Fibroblast of lung (primary cell): ENCODE measurements around the gene TJP1. TPM values are rescaled to one million over a fixed set of nuclear protein-coding genes. Genes with fewer than 3 reads are reported as not detected.

Experiments used
- DNase-seq, 2 donors: peaks; one replicate each; pipeline versions ENCODE4 v3.0.0 to v3.0.0-alpha.2; 2010; ENCODE audit warnings: low read depth in 2 of 2
- H2AFZ ChIP-seq: 2 replicates; pipeline ENCODE4 v1.5.1; 2012; ENCODE audit warnings: low read length, control low read depth, inconsistent platforms
- H3K27ac ChIP-seq: 2 replicates; pipeline ENCODE4 v1.5.1; 2011; ENCODE audit warnings: low read length, control low read depth; ENCODE audit not compliant: insufficient read depth
- H3K27me3 ChIP-seq: 2 replicates; pipeline ENCODE4 v1.5.1; 2011; ENCODE audit warnings: mild to moderate bottlenecking, low read length; ENCODE audit not compliant: control insufficient read depth, insufficient read depth
- H3K36me3 ChIP-seq: 2 replicates; pipeline ENCODE4 v1.5.1; 2011; ENCODE audit warnings: low read length; ENCODE audit not compliant: control insufficient read depth, insufficient read depth
- H3K4me1 ChIP-seq: 2 replicates; pipeline ENCODE4 v1.5.1; 2011; ENCODE audit warnings: low read length; ENCODE audit not compliant: control insufficient read depth, insufficient read depth; ENCODE audit errors: extremely low read depth
- H3K4me2 ChIP-seq: 2 replicates; pipeline ENCODE4 v1.5.1; 2011; ENCODE audit warnings: low read length, control low read depth; ENCODE audit not compliant: insufficient read depth; ENCODE audit errors: extremely low read depth
- H3K4me3 ChIP-seq, 4 experiments: fragments of 200-600 bp in 1 of 4; sonication (generic) in 1 of 4; replicated peaks in 1 of 4; 2 replicates each; pipeline ENCODE4 v1.5.1; 2011 to 2016; ENCODE audit warnings: low read length in 4 of 4, low read depth in 3 of 4, mild to moderate bottlenecking in 3 of 4, control low read depth in 2 of 4, inconsistent platforms in 1 of 4, mixed read lengths in 1 of 4; ENCODE audit not compliant: insufficient read depth in 1 of 4; ENCODE audit errors: control extremely low read depth in 1 of 4
- H3K79me2 ChIP-seq: 2 replicates; pipeline ENCODE4 v1.5.1; 2012; ENCODE audit warnings: mild to moderate bottlenecking, low read length, inconsistent platforms; ENCODE audit not compliant: control insufficient read depth, insufficient read depth
- H3K9ac ChIP-seq: 2 replicates; pipeline ENCODE4 v1.5.1; 2011; ENCODE audit warnings: mild to moderate bottlenecking, low read length, control low read depth; ENCODE audit not compliant: insufficient read depth
- H3K9me3 ChIP-seq: 2 replicates; pipeline ENCODE4 v1.5.1; 2012; ENCODE audit warnings: low read depth, low read length; ENCODE audit not compliant: control insufficient read depth, insufficient read depth
- H4K20me1 ChIP-seq: 2 replicates; pipeline ENCODE4 v1.5.1; 2011; ENCODE audit warnings: low read length; ENCODE audit not compliant: control insufficient read depth, insufficient read depth; ENCODE audit errors: extremely low read depth
- EZH2 ChIP-seq: IDR thresholded peaks from 2 replicates; pipeline ENCODE4 v1.5.1; 2012; ENCODE audit warnings: low read length, control low read depth, mild to moderate bottlenecking; ENCODE audit errors: missing control alignments
- polyA plus RNA-seq, 2 donors: library from polyadenylated mRNA; depleted of rRNA in 1 of 2; stranded (reverse) in 1 of 2; unstranded in 1 of 2; fragments of >200 nt; gene quantifications; 2 replicates each; pipeline ENCODE4 v1.2.1, GENCODE V29; 2011 to 2012; ENCODE audit warnings: missing spikeins in 1 of 2
- total RNA-seq: library from RNA; depleted of rRNA; stranded (reverse); fragments of >200 nt; gene quantifications from 2 replicates; pipeline ENCODE4 v1.2.1, GENCODE V29; 2014
- TF ChIP-seq, protein P1 (sequence below), 2 donors: IDR thresholded peaks in 1 of 2; conservative IDR thresholded peaks in 1 of 2; 1 replicate in 1 of 2; 2 replicates in 1 of 2; pipeline ENCODE4 v1.5.1; 2011 to 2012; ENCODE audit warnings: low read length in 2 of 2, control low read depth in 1 of 2, inconsistent platforms in 1 of 2, low read depth in 1 of 2, mild to moderate bottlenecking in 1 of 2

Gene TJP1
- total and polyA plus RNA-seq, 2 donors (not counting 1 experiment from before 2014, with no cell fraction given), result 53.7 to 110 TPM

GRCh38 chr15:29685156-29686078 lies 136.9 kb downstream of the TJP1 start:
- H3K9ac ChIP-seq, result no peak overlapping the region
- no peak overlapping the region for H3K4me3 ChIP-seq
- peak; percentile 55 to 76 for DNase-seq

DNA sequence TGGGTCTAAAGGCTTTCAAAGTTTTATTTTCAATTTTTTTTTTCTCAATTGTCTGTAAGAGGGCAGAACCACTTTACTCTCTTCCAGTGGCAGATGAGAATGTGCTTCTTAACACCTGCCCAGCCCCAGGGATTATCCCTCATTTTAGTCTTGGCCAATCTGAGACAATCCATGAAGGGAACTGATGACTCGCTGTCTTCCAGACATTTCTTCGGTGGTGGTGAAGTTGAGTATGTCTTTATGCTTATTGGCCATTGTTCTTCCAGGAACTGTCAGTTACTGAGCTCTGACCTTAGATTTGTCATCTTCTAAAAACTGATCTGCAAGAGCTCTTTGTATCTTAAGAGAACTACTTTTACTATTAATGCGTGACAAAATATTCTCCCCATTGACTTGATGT lies 139.5 kb downstream of the TJP1 start:
- no peaks in the 10 kb centered on the region for H3K36me3 ChIP-seq
- no peaks in the 10 kb centered on the region for H4K20me1 ChIP-seq
- H3K27me3 ChIP-seq, result no peaks in the 10 kb centered on the region
- peak in 1 of 2 donors; percentile 58 for DNase-seq
- peaks cover 2% of the 10 kb centered on the region for H3K4me1 ChIP-seq
- H3K79me2 ChIP-seq, result no peaks in the 10 kb centered on the region
- H3K4me3 ChIP-seq, result no peak overlapping the region
- no peak overlapping the region for H3K27ac ChIP-seq
- TF ChIP-seq EZH2, result no peak
- TF ChIP-seq, protein P1, sequence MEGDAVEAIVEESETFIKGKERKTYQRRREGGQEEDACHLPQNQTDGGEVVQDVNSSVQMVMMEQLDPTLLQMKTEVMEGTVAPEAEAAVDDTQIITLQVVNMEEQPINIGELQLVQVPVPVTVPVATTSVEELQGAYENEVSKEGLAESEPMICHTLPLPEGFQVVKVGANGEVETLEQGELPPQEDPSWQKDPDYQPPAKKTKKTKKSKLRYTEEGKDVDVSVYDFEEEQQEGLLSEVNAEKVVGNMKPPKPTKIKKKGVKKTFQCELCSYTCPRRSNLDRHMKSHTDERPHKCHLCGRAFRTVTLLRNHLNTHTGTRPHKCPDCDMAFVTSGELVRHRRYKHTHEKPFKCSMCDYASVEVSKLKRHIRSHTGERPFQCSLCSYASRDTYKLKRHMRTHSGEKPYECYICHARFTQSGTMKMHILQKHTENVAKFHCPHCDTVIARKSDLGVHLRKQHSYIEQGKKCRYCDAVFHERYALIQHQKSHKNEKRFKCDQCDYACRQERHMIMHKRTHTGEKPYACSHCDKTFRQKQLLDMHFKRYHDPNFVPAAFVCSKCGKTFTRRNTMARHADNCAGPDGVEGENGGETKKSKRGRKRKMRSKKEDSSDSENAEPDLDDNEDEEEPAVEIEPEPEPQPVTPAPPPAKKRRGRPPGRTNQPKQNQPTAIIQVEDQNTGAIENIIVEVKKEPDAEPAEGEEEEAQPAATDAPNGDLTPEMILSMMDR (conservative IDR thresholded peaks at IDR 0.05 in 1 of 2, IDR thresholded peaks at IDR 0.05 in 1 of 2; ENCODE audit: low read depth in 1 of 2, low read length in 2 of 2), result no peak
- no peaks in the 10 kb centered on the region for H3K9me3 ChIP-seq
- no peak overlapping the region for H3K4me2 ChIP-seq
- no peak overlapping the region for H2AFZ ChIP-seq
- no peak overlapping the region for H3K9ac ChIP-seq

More at GRCh38 chr15:29685156-29686078, 136.9 kb downstream of the TJP1 start:
- H3K27me3 ChIP-seq, result no peaks in the 10 kb centered on the region
- H3K79me2 ChIP-seq, result no peaks in the 10 kb centered on the region
- TF ChIP-seq, protein P1 (conservative IDR thresholded peaks at IDR 0.05 in 1 of 2, IDR thresholded peaks at IDR 0.05 in 1 of 2; ENCODE audit: low read depth in 1 of 2, low read length in 2 of 2), result no peak
- TF ChIP-seq EZH2, result no peak
- H4K20me1 ChIP-seq, result no peaks in the 10 kb centered on the region
- no peak overlapping the region for H3K27ac ChIP-seq
- no peaks in the 10 kb centered on the region for H3K36me3 ChIP-seq
- H3K4me2 ChIP-seq, result no peak overlapping the region
- no peak overlapping the region for H2AFZ ChIP-seq
- H3K4me1 ChIP-seq, result peaks cover 2% of the 10 kb centered on the region
- H3K9me3 ChIP-seq, result no peaks in the 10 kb centered on the region

DNA sequence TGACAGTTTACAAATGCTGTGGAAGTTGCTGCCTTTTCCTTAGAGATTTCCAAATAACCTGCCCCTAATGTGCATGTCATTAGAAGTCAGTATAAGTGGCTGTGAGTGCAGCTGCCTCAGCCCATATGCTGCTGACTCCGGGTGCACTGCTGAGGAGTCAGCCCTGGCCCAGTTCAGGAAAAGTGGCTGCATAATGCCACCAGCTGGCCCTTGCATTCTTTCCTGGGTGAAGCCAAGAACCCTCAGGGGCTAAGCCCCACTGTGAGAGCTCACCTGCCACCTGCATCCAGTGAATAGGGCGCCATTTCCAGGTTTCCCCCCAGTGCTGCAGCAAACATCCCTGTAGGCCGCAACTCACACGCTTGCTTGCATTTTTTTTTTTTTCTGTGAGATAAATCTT lies 139.9 kb downstream of the TJP1 start:
- no peak for DNase-seq
- H4K20me1 ChIP-seq, result no peaks in the 10 kb centered on the region
- H3K27ac ChIP-seq, result no peak overlapping the region
- no peaks in the 10 kb centered on the region for H3K79me2 ChIP-seq
- no peaks in the 10 kb centered on the region for H3K36me3 ChIP-seq
- no peak overlapping the region for H3K9ac ChIP-seq
- no peaks in the 10 kb centered on the region for H3K9me3 ChIP-seq
- no peak overlapping the region for H2AFZ ChIP-seq
- H3K27me3 ChIP-seq, result no peaks in the 10 kb centered on the region
- TF ChIP-seq, protein P1 (conservative IDR thresholded peaks at IDR 0.05 in 1 of 2, IDR thresholded peaks at IDR 0.05 in 1 of 2; ENCODE audit: low read depth in 1 of 2, low read length in 2 of 2), result no peak
- TF ChIP-seq EZH2, result no peak
- H3K4me2 ChIP-seq, result no peak overlapping the region
- peaks cover 2% of the 10 kb centered on the region for H3K4me1 ChIP-seq
- H3K4me3 ChIP-seq, result no peak overlapping the region
